Middle frontal gyrus (tissue), 1 donor: ENCODE measurements around the gene TBX18.

ENCODE experiments used
- DNase-seq: peaks from one replicate; pipeline ENCODE4 v3.0.0-alpha.2; 2015; ENCODE audit warnings: low spot score; ENCODE audit errors: extremely low spot score

TBX18 gene

DNA sequence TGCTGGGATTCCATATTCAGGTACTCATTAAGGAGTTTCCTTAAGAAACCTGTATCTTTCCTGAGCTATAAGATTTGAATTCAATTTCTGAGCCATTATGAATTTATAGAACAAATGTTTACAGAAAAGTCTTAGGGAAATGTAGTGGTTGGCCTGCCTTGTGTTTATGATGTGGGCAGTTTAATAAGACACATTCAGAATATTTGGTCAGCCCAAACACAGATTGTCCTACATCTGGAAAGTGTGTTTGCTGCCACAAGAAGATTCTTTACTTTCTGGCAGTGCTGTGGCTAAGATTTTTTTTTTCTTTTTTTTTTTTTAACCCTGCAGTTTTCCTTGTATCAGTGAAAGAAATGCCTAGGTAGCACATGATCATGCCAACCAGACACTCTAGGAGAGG lies 15.2 kb downstream of the TBX18 start:
- no peak for DNase-seq

GRCh38 chr6:84748376-84748775 lies 16.0 kb downstream of the TBX18 start:
- no peak for DNase-seq

- DNase-seq: no peak
Observed at GRCh38 chr6:84743616-84744015, 20.8 kb downstream of the TBX18 start.

DNA sequence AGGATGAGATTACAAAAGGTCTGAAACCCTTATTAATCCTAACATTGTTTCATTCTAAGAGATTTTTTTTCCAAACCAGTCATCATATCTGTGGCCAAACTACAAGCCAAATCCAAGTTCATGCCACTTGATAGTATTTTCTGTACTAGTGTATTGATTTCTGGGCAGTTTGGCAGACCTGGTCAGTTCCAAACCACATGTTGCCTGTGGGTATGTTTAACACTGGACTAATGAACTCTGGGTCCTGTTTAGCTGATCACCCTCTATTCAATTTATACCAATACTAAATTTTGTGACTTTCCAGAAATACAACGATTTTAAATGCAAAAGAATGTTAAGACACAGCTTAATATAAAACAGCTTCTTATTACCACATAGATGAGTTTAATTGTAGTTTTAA lies 24.0 kb downstream of the TBX18 start:
- DNase-seq: no peak

DNA sequence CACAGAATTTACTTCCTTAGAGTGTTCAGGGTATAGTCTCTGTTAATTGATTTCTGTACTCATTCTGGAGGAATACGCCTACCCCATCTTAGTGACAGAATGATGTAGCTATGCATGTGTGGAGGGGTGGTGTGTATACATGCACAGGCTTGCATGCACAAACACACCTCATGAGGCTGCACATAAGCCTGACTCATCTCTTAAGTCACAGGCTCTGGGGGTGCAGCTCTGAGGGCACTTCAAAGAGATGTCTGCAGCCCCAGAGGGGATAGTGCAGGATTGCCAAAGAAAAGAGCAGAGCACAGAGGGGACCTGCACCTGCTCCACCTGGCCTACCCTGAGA lies 24.6 kb downstream of the TBX18 start:
- no peak for DNase-seq

GRCh38 chr6:84738996-84739865 lies 25.2 kb downstream of the TBX18 start:
- no peak for DNase-seq

DNA sequence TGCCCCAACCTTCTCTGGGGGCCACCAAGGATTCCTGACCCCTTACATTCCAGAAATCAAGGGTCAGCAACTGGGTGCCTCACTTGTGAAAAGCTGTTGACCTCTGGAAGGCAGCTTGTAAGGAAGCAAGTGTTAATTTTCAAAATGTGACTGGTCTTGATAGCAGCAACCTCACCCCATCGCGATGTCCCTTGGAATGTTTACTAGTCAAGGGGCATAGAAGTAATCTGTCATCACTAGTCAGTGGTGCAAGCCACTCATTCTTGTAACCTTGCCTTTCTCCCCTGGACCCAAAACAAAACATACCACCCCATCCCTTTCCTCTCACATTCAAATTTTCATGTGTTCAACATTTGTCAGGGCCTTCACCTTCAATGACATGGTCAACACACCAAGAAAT lies 30.5 kb downstream of the TBX18 start:
- no peak for DNase-seq

DNA sequence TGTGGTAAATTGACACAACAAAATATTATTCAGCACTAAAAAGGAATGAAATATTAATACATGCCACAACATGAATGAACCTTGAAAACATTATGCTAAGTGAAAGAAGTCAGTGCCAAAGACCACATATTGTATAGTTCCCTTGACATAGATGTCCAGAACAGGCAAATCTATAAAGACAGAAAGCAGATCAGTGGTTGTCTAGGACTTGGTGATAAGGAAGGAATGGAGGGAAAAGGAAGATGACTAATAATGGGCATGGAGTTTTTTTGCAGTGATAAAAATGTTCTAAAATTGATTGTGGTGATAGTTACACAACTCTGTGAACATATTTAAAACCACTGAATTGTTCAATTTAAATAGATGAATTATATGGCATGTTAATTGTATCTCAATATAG lies 32.5 kb downstream of the TBX18 start:
- DNase-seq: no peak

DNA sequence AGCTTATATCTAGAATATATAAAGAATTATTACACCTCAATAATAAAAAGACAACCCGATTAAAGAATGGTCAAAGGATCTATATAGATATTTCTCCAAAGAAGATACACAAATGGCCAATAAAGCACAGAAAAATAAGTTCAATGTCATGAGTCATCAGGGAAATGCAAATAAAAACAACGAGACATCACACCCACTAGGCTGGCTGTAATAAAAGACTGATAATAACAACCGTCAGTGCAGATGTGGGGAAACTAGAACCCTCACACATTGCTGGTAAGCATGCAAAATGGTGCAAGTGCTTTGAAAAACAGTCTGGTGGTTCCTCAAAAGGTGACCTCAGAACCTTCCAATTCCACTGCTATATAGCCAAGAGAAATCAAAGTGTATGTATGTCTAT lies 33.0 kb downstream of the TBX18 start:
- no peak for DNase-seq

DNA sequence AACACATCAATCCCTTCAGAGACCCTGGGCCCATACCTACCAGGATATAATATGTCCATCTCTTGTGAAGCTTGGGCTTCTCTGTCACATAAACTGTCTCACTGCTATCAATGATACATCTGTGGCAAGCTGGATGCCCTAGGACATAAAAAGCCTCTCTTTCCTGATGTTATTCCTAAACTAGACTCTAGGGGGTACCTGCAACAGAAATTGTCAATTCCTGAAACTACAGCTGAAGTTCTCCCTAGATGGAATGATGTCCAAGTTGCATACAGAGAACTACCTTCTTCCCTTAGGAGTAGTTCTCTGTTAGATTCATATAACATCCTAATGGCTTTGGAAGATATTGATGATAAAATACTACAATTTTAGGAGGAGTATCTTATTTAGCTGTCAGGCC lies 35.8 kb downstream of the TBX18 start:
- no peak for DNase-seq

DNA sequence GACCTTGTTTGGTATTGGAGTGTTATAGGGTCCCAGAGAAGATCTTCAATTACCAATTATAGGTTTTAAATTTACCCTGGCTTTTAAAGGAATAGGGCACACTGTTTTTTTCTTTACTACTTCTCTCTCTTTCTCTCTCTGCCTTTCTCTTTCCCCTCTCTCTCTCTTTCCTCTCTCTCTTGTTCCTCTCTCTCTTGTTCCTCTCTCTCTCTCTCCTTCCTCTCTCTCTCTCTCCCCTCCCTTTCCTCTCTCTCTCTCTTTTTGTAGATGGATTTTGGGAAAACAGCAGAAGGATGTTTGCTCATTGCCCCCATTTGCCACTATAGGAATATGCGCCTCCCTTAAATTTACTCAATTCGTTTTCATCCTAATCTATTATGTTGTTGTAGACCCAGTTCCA lies 45.2 kb downstream of the TBX18 start:
- no peak for DNase-seq

DNA sequence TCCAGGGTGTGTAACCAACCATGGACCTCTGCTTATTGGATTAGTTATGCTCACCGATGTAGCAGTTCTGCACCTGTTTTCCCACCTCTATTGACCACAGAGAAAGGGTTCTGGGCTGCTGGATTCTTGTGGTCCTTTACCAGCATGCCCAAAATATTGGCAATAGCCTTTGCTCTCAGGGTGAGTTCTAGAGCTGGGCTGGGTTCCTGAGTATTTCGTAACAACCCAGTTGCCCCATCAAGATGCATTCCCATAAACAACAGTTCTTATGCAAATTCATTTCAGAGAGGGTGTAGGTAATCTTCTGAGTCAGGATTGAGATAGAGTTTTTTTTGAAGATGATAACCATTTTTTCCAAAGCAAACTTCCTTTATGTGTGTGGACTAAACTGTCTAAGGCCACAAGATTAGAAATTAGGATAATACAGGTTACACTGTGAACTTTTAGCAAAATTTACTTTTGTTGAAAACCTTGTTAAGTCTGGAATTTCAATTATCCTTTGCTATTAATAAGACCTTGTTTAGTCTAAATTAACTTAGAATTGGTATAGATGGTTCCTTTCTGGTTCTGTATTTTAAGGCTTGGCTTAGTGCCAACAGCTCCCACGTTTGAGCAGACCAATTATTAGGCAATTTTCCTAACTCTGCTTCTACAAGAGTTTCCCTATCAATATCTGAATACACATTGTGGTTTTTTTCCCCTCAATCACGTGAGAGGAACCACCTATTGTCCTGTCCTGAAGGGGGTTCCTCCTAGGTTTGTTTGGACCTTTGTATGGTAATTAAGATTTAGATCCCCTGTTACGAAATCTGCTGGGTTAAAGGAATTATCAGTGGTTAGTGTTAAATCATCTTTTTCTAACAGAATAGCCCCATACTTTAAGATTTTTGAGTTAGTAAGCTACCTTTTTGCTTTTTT lies 46.1 kb downstream of the TBX18 start:
- DNase-seq: no peak

- no peak for DNase-seq
Observed at GRCh38 chr6:84709121-84709520, 55.3 kb downstream of the TBX18 start.

DNA sequence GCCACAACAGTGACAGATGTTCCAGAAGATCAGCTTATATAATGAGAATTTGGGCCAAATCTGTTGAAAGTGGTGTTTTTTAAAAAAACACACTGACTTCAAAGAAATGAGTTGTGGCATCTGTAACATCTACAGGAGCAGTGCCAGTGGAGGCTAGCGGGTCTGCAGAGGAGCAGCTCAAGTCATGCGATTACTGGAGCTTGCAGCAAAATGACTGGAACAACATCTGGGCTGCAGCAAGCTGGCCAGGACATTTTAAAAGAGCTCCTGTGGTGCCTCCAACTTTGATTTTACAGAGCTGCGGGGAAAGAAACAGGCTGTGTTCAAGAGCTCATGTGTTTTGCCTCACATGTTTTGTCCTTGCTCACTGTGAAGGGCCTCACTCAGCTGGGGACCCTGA lies 57.2 kb downstream of the TBX18 start:
- DNase-seq: no peak

- no peak for DNase-seq
Observed at GRCh38 chr6:84696166-84696565, 68.2 kb downstream of the TBX18 start.

GRCh38 chr6:84691978-84692623 lies 72.3 kb downstream of the TBX18 start:
- DNase-seq: no peak

DNA sequence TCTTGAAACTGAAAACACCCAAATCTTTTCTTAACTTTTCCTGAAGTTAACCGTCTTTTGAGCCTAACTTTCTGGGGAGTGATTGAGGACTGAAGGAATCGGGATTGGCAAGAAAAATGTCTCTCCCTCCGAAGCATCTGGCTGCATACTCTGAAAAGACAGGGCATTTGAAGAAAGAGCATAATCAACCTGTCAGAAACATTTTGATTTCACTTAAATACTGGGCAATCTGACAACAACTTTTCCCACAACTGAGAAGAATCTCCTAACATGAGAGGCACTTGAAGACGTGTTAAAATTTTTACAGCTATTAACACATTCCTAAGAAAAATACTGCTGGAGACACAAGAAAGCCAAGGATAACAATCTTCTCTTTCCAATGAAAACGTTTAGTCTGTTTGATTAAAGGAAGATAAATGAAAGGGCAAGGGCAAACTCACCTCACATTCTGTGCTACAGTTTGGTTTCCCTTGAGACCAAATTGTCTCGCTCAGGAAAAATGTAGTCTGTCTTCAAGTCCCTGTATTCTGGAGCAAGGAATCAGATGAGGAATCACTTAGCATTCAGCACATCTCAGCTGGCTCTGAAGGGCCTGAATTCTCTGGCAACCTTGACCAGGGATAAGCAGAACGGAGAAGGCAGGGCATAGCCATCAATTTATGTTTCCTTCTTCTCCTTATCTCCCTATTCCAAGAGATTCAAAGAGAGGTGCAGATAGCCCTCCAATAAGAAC lies 76.1 kb downstream of the TBX18 start:
- no peak for DNase-seq

GRCh38 chr6:84687431-84687830 lies 77.0 kb downstream of the TBX18 start:
- no peak for DNase-seq

DNA sequence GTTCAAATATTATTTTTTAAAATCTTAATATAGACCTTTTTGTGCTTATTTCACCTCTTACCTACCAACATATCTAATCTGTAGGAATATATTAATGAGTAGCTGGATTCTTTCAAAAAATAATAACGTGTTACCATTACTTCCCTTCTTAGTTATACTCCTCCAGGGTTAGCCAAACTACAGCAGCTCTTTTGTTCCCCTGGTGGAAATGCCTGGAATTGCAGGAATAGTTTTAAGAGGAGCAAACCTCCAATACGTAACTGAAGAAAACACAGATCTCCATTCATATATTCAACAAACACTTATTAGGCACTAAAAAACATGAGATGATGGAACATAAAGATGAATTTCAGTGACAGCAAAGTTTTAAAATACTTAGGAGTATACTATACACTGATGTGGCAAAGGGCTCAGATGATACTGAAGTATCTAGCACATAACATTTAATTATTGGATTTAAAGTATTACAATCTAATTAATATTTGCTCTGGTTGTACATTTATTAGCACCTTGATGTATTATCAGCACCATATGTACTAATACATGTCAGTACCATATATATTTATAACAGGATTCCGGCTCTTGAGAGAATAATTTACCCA lies 78.3 kb downstream of the TBX18 start:
- no peak for DNase-seq

- no peak for DNase-seq
Observed at GRCh38 chr6:84681693-84682326, 82.6 kb downstream of the TBX18 start.
